Keratinocyte (primary cell): ENCODE results near the gene CSNK1G1.

Source experiments
- CTCF ChIP-seq, 3 experiments: IDR thresholded peaks in 1 of 3; conservative IDR thresholded peaks in 1 of 3; optimal IDR thresholded peaks in 1 of 3; 2 replicates in 2 of 3; 3 replicates in 1 of 3; pipeline versions ENCODE3 to v1.5.1; 2011; ENCODE audit warnings: low read length in 3 of 3, mild to moderate bottlenecking in 3 of 3, moderate library complexity in 2 of 3, control low read depth in 1 of 3, inconsistent platforms in 1 of 3; ENCODE audit not compliant: insufficient read depth in 2 of 3; ENCODE audit errors: extremely low read depth in 1 of 3
- EZH2 ChIP-seq: IDR thresholded peaks from one replicate; pipeline ENCODE4 v1.6.1; 2012; ENCODE audit warnings: inconsistent platforms, mild to moderate bottlenecking, low read length, moderate library complexity

- TF ChIP-seq CTCF (optimal IDR thresholded peaks at IDR 0.05 in 1 of 3, IDR thresholded peaks at IDR 0.05 in 1 of 3, conservative IDR thresholded peaks at IDR 0.05 in 1 of 3; ENCODE audit: extremely low read depth in 1 of 3, insufficient read depth in 2 of 3, low read length in 3 of 3) (peak in 2 of 3 experiments; percentile 21 to 28), EZH2 (no peak)
Measured at GRCh38 chr15:64333986-64334929, 21.7 kb downstream of the CSNK1G1 start.
